HG02885 (cell line): ENCODE data around the gene PCSK1N.
"Not testable (repeated sequence)": the region's sequence is repeated elsewhere in the genome, so short reads cannot be mapped to it uniquely, and the experiment has no call there.

Experiments used
- ATAC-seq: cut with Tn5 transposase; IDR thresholded peaks from one replicate; pipeline ENCODE4 v1.9.1; 2021; ENCODE audit warnings: mild to moderate bottlenecking; ENCODE audit not compliant: unreplicated experiment, poor library complexity

Gene PCSK1N

GRCh38 chrX:48835524-48836329, at the start of gene PCSK1N:
Gene PCSK1N, minus strand, starts transcription at chrX:48835610. Its CDS starts 78 bp downstream, at chrX:48835532.
- ATAC-seq, result no peak

- ATAC-seq, result no peak
Measured at GRCh38 chrX:48883729-48884128, 48.3 kb upstream of the PCSK1N start.

- not testable (repeated sequence) for ATAC-seq
Measured at GRCh38 chrX:48876944-48877343, 41.5 kb upstream of the PCSK1N start.

- ATAC-seq, result not testable (repeated sequence)
Measured at GRCh38 chrX:48872017-48872416, 36.6 kb upstream of the PCSK1N start.

- ATAC-seq, result no peak
Measured at GRCh38 chrX:48864210-48864609, 28.8 kb upstream of the PCSK1N start.

GRCh38 chrX:48854898-48855297, 19.5 kb upstream of the PCSK1N start:
- no peak for ATAC-seq

GRCh38 chrX:48854121-48854804, 18.9 kb upstream of the PCSK1N start:
- ATAC-seq, result not testable (repeated sequence)

- ATAC-seq, result not testable (repeated sequence)
Measured at GRCh38 chrX:48853494-48853893, 18.1 kb upstream of the PCSK1N start.

- no peak for ATAC-seq
Measured at GRCh38 chrX:48852857-48853256, 17.4 kb upstream of the PCSK1N start.

GRCh38 chrX:48848847-48849246, 13.4 kb upstream of the PCSK1N start:
- no peak for ATAC-seq

- ATAC-seq, result no peak
Measured at GRCh38 chrX:48839686-48840085, 4.3 kb upstream of the PCSK1N start.

- ATAC-seq, result no peak
Measured at GRCh38 chrX:48834383-48834709, 1.1 kb downstream of the PCSK1N start.

GRCh38 chrX:48833542-48834138, 1.8 kb downstream of the PCSK1N start:
- no peak for ATAC-seq

- no peak for ATAC-seq
Measured at GRCh38 chrX:48831909-48832291, 3.5 kb downstream of the PCSK1N start.

- no peak for ATAC-seq
Measured at GRCh38 chrX:48831136-48831908, 4.1 kb downstream of the PCSK1N start.

GRCh38 chrX:48829016-48829735, 6.2 kb downstream of the PCSK1N start:
- no peak for ATAC-seq

- ATAC-seq, result no peak
Measured at GRCh38 chrX:48827654-48827968, 7.8 kb downstream of the PCSK1N start.

GRCh38 chrX:48826876-48827653, 8.3 kb downstream of the PCSK1N start:
- no peak for ATAC-seq

- ATAC-seq, result no peak
Measured at GRCh38 chrX:48826135-48826875, 9.1 kb downstream of the PCSK1N start, which contains the start of gene ERAS. Gene ERAS, plus strand, starts transcription at chrX:48826513. Its CDS starts 2,611 bp downstream, at chrX:48829124.
